Activated CD4-positive, alpha-beta T cell treated with anti-CD3 and anti-CD28 coated beads, Interleukin-2, amount 50 U/mL, for 48 hours (primary cell): ENCODE measurements around the gene MATN1.
A peak's percentile ranks its signal among the peaks of the same experiment; 100 is the strongest.
"Not testable (repeated sequence)": the region's sequence is repeated elsewhere in the genome, so short reads cannot be mapped to it uniquely, and the experiment has no call there.

Experiments
- DNase-seq, 2 experiments: peaks; one replicate each; pipeline ENCODE4 v3.0.0-alpha.2; 2020

MATN1 gene

GRCh38 chr1:30723331-30723755 lies at the start of gene MATN1:
MATN1 (minus strand) TSS chr1:30723585; CDS start chr1:30723551, 34 bp downstream.
- DNase-seq, result no peak

GRCh38 chr1:30771005-30771404 lies 47.6 kb upstream of the MATN1 start:
- DNase-seq, result no peak

DNA sequence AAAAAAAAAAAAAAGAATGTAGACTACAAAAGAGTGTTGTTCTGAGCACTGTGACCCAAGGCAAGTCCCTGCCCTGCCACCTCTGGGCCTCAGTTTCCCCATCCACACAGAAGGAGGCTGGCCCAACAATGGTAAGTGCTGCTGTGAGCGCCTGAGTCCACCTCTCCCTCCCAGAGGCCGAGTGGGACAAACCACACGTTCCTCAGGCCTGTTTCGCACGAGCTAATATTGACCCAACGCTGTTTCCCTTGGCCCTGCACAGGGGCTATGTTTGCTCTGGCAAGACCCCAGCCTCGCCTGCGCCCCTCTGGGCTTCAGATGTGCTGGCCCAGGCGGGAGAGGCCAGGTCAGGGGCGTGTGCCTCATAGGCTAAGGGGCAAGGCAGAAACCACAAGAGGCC lies 46.8 kb upstream of the MATN1 start:
- DNase-seq, result no peak

GRCh38 chr1:30768830-30769718 lies 45.7 kb upstream of the MATN1 start:
- no peak for DNase-seq

- no peak for DNase-seq
Measured at GRCh38 chr1:30768159-30768829, 44.9 kb upstream of the MATN1 start.

- not testable (repeated sequence) for DNase-seq
Measured at GRCh38 chr1:30766948-30767347, 43.6 kb upstream of the MATN1 start.

DNA sequence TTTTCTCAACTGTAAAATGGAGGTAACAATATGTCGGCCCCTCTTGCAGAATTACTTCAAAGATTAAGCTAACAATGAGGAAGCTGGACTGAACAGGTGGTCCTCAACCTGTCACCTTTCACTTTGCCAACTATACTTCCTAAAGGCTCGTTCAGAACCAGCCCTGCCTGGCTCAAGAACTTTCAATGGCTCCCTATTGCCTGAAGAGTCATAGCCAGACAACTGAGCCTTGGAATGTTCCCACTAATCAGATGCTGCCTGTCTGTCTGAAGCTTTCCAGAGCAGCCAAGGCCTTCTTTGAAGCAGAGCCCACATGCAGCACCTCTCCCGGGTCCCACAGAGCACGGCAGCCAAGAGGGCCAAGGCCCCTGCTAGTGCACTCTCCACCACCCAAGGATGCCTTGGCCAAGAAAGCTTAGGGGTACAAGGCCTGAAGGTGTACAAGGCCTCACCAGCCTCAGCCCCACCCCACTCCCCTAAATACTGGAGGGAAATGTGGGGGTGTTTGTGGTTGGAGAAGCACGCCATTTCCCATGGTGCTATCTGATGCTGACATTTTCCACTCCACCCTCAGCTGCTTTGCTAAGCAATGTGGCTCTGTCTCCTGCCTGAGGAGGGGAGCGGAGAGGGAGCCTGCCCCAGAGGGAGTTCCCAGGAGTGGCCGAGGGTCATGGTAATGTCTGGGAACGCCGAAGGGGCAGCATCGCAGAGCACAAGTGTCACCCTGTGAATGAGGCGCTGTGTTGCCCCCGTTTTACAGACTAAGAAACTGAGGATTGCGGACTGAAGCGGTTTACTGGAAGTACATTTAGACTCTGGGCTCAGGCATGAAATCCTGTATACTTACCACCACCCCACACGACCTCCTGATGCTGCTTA lies 42.4 kb upstream of the MATN1 start:
- DNase-seq, result peak in 1 of 2 experiments; percentile 37

GRCh38 chr1:30764939-30765555 lies 41.7 kb upstream of the MATN1 start:
- no peak for DNase-seq

DNA sequence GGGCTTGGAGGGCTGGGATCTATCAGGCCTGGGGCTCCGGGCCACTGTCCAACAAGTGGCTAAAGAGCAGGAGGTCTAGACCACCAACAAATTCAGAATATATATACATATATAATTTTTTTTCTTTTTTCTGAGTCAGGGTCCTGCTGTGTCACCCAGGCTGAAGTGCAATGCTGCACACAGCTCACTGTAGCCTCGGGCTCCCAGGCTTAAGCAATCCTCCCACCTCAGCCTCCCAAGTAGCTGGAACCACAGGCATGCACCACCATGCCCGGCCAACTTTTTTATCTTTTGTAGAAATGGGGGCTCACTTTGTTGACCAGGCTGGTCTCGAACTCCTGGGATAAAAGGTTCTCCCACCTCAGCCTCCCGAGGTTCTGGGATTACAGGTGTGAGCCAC lies 41.0 kb upstream of the MATN1 start:
- DNase-seq, result no peak

DNA sequence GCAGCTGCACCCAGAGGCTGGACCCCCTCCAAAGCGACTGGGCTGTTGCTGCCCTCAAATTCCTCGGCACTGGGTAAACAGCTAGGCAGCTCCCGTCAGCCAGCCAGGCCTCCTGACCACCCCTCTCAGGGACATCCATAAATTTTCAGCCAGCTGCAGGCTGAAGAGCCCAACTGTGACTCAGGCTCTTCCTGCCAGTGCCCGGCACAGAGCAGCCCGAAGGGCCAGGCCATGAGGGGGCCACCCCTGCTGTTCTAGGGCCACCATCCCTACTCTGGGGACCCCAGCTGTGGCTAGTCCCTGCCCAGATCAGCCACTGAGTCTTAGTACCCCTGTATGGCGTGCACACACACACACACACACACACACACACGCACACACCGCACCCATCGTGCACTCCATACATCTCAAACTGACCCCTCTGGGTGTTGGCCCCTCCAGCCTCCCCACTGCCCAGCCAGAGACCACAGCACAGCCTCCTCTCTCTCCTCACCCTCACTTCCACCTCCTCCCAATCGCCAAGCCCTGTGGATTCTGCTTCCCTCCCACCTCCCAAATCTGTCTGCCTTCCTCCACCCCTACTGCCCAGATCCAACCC lies 40.4 kb upstream of the MATN1 start:
- DNase-seq, result no peak

DNA sequence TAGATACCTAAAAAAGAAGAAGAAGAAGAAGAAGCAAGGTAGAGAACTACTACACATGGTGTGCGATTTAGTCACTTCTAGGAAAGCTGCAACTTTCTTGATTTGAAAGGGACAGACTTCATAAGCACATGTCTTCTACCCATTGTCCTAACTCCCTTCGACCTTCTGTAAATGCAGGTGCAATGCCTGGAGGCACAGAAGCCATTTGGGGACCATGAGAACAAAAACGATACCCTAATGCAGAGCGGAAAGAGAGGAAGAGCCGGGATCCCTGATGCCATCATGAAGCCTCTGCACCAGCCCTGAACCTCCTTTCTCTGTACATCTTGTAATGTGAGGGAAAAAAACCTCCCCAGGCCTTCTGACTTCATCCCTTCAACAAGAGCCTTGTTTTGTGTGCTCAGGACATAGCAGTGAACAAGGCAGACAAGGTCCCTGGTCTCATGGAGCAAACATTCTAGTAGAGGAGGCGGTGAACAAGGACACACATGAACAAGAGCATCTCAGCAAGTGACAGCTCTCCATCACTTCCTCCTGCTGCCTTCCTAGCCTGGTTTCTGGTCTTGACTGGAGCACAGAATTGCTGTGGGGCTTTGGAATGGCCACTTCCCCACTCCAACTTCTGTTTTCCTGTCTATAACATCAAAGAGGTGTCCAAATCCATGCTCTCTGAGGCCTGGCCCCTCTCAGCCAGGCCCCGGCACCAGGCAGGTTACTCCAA lies 39.7 kb upstream of the MATN1 start:
- no peak for DNase-seq

DNA sequence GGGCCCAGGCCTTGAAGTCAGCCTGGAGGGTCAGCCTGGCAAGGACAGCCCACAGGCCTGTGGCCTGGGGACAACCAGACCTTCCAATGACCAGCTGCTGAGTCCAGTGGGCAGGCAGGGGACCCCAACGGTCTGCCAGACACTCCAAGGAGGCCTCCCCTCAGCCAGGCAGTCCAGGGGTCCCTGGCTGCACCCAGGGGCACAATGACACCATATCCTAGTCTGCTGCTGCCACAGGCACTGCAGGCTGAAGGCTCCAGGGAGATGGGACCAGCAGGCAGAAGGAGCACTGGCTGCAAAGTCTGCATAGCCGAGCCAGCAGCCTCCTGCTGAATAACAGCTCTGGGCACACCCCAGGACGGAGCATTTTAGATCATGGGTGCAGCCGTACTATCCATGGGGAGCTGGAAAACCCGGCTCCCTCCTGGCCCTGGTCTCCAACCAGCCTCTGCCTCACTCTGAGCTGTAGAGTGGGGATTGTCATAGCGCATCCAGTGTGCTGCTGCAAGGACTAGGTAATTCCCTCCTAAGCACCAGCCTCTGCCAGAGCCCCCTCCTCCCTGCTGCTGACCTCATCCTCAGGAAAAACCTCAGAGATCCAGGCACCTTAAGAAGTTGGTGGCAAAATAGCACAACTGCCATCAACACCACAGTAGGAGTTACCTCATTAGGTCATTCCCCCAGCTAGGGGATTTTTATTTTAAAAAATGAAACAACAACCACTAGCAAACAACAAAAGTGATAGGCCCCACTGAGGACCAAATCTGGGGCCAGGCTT lies 39.0 kb upstream of the MATN1 start:
- DNase-seq, result no peak

DNA sequence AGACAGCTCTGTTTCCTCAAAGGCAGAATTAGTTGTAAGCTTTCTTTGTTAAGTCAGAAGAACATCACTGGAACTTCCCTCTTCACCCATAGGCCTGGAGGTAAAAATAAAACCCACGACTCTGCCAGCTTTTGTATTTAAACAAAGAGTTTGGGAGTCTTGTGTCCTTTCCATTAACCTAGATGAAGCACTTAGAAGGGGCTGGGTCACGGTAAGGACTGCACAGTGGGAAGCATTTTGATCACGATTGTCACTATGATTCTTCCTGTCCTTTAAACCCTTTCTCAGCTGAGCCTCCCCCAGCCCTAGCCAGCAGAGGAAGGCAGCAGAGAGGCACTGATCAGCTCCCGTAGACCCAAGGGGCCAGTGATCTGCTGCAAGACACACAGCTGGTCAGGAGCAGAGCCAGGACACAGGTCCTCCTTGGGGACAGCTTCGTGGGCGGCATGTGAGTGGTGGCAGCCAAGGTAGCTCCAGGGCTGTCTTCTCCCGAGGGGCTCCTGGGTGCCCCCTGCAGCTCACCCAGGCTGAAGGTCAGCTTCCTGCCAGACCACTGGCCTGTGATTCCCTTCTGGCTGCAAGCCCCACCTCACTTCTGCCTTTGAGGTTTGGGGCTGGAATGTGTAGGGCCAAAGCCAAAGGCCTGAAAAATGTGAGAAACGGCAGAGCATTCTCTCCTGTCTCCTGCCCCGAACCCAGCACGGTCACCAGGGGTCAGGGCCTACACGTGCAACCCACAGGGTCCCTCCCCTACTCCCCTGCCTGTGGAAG lies 38.2 kb upstream of the MATN1 start:
- DNase-seq, result no peak

- no peak for DNase-seq
Measured at GRCh38 chr1:30760596-30761324, 37.4 kb upstream of the MATN1 start.

GRCh38 chr1:30759718-30760281 lies 36.4 kb upstream of the MATN1 start:
- DNase-seq, result peak in 1 of 2 experiments; percentile 64

DNA sequence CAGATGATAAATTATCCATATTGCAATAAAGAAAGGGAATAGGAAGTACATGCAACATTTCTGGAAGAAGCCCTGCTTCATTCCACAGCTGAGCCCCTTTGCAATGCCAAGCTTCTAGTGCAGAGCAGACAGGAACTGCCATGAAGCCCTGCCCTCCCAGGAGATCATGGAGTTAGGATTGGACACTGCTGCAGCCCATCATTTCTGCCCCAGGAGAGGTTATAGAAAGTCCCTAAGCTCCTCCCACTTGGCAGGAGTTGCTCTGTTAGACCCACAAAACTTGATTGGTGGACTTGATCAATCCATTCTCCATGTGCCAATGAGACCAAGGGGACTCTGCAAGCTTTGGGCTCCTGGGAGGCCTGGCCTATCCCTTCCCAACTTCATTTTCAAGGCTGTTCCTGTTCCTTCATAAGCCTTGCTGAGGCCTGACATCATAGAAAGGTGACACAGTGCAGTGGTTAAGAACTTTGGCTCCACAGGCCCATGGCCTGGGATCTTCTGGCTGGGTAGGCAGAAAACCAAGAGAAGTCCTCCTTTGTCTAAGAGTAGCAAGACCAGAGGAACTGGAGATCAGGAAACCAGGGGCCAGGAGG lies 35.5 kb upstream of the MATN1 start:
- DNase-seq, result peak in 1 of 2 experiments; percentile 62

- DNase-seq, result no peak
Measured at GRCh38 chr1:30758121-30758688, 34.8 kb upstream of the MATN1 start.
